Limb (tissue), 2 donors: ENCODE data around the gene MMP28.
A peak's percentile ranks its signal among the peaks of the same experiment; 100 is the strongest.
"Not testable (repeated sequence)": the region's sequence is repeated elsewhere in the genome, so short reads cannot be mapped to it uniquely, and the experiment has no call there.

Experiments
- DNase-seq, 2 donors: peaks; one replicate each; pipeline ENCODE4 v3.0.0-alpha.2; 2016; ENCODE audit errors: extremely low spot score in 2 of 2

Gene MMP28

GRCh38 chr17:35766489-35766877 lies 29.0 kb downstream of the MMP28 start:
- DNase-seq = no peak

DNA sequence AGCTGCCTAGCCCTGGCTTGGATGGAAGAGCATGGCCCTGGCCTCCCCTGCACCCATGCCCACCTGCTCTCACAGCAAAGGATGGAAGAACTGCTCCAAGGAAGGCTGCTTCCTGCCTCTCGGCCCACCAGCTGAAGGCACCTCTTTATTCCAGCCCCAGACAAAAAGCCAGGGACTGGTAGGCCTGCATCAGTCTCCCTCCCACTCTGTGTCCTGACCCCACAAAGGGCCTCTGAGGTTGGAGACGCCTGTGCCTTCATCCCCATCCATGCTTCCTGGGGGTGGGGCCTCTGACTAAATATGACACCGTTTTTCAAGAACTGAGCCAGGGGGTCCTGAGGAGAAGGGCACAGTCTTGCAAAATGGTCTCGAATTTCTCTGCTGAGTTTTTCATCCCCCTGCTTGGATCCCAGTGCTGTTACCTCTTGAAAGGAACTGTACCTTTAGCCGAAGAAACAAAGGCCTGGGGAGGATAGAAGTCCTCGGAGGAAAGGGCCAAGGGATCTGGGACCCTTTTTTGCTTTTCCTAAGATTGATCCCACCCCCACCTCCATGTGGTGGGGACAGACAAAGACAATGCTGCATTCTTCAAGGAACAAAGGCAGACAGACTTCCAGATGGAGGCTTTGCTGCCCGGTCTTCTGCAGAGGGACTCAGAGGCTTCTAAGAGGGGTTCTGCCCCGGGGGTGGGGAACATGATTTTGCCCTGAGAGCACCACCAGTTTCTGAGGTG lies 29.5 kb downstream of the MMP28 start:
- DNase-seq = no peak

- no peak for DNase-seq
Observed at GRCh38 chr17:35765086-35765710, 30.2 kb downstream of the MMP28 start.

- peak; percentile 84 to 93 for DNase-seq
Observed at GRCh38 chr17:35764123-35764991, 31.1 kb downstream of the MMP28 start.

DNA sequence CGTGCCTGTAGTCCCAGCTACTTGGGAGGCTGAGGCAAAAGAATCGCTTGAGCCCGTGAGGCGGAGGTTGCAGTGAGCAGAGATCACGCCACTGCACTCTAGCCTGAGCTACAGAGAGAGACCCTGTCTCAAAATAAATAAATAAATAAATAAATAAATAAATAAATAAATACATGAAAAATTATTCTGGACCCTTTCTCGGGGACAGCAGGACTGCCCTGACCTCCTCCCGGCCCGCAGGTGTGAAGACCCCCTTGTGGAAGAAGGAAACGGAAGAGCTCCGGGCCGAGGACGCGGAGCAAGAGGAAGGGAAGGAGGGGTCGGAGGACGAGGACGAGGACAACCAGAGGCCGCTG lies 31.7 kb downstream of the MMP28 start:
- DNase-seq = no peak

- no peak for DNase-seq
Observed at GRCh38 chr17:35761601-35762000, 33.8 kb downstream of the MMP28 start.

DNA sequence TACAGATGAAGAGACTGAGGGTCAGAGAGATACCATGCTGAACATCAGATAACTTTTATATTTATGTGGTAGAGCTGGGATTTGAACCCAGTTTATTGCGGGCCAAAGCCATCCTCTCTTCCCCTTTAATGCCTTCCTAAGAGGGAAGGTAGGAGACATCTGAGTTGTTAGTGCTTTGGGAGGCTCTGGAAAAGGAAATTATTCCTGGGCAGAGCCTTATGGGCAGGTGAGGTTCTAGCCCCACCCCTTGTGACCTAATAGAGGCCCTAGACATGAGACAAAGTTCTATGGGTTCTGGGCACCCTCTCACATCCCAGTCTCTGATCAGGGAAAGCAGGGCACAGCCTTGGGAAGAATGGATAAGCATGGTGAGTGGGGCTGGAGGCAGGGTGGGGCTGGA lies 34.9 kb downstream of the MMP28 start, which contains the start of gene C17orf50:
C17orf50 (plus strand) TSS at position 301 of the 400 bp plus-strand sequence; CDS start at position 356, 55 bp downstream.
- DNase-seq = no peak

GRCh38 chr17:35757243-35757642 lies 38.2 kb downstream of the MMP28 start:
- DNase-seq = no peak

DNA sequence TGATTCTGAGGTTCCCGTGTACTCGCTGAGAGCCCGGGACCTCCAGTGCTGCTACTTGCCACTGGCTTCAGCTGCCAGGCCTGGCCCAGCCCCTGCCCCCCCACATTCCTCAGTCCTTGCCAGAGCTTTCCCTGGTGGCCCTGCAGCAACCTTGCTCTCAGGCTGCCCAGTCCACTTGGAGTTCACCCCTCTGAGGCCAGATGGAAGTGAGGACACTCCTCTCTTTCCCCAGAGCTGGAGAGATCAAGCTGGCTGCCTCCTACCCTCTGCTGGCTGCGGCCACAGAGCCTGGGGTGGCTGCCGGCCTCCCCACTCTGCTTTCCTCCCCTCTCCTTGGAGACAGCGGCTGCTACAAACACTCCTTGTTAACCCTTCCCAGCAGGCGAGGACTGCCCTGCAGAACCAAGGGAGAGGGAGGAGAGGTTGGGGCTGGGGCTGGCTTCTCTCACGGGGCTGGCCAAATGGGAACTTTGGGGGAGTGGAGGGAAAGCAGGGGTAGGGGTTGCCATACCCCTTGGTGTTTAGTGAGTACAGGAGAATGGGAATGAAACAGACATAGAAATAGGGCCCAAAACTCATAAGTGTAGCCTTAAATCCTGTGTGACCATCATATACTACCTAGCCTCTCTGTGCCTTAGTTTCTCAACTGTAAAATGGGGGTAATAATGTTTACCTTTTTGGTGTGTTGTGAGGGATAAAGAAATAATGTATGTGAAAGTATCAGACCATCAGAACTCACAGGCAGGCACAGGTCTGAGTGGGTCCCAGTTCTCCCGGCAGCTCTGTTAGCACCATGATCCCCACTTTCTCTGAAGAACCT lies 42.3 kb downstream of the MMP28 start, which contains the start of gene GAS2L2:
GAS2L2 (minus strand) TSS at position 295 of the 820 bp plus-strand sequence. CDS start 389 bp downstream, outside the sequence.
- DNase-seq = no peak

- no peak for DNase-seq
Observed at GRCh38 chr17:35752471-35752870, 43.0 kb downstream of the MMP28 start.

DNA sequence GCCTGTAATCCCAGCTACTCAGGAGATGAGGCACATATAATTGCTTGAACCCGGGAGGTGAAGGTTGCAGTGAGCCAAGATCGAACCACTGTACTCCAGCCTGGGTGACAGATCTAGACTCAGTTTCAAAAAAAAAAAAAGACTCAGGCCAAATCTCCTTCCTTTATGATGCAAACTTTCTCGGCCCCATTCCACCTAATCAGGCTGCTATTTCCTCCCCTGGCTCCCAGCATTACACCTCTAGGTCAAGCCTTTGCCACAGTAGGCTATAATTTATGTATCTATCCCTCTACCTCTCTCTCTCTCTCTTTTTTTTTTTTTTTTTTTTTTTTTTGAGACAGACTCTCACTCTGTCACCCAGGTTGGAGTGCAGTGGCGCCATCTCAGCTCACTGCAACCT lies 43.9 kb downstream of the MMP28 start:
- DNase-seq = not testable (repeated sequence)

DNA sequence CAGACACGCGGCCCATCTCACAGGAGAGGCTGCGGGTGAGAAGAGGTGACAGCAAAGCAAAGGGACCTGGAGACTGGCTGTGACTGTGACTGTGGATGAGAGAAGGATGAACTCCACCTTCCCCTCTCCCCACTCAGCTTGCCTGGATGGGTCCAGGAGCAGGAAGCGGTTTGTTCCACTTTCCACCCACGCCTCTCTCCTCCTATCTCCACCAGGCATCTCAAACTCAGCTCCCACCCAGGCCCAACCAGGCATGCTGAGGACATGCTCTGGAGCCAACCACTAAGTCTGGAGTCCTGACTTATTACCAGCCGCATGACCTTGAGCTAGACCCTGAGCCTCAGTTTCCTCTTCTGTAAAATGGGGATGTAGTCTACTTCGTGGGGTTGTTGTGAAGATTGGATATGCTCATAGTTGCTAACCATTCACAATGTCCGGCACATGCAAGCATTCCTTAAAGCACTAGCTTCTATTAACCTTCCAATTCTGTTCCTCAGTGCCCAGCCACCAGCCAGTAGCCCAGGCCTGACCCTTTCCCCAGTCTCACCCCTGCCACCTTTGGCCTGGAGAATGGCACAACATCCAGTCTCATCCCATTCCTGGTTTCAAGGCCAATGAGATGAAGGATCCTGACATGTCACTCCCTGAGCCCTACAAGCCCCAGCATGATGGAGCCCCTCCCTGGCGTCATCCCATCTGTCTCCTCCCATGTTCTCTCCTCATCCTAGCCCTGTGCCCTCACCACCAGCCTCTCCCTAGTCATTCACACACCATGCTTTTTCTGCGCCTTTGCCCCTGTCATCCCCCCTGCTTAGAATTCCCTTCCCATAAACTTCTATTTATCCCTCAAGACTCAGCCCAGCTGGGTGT lies 44.7 kb downstream of the MMP28 start:
- no peak for DNase-seq

DNA sequence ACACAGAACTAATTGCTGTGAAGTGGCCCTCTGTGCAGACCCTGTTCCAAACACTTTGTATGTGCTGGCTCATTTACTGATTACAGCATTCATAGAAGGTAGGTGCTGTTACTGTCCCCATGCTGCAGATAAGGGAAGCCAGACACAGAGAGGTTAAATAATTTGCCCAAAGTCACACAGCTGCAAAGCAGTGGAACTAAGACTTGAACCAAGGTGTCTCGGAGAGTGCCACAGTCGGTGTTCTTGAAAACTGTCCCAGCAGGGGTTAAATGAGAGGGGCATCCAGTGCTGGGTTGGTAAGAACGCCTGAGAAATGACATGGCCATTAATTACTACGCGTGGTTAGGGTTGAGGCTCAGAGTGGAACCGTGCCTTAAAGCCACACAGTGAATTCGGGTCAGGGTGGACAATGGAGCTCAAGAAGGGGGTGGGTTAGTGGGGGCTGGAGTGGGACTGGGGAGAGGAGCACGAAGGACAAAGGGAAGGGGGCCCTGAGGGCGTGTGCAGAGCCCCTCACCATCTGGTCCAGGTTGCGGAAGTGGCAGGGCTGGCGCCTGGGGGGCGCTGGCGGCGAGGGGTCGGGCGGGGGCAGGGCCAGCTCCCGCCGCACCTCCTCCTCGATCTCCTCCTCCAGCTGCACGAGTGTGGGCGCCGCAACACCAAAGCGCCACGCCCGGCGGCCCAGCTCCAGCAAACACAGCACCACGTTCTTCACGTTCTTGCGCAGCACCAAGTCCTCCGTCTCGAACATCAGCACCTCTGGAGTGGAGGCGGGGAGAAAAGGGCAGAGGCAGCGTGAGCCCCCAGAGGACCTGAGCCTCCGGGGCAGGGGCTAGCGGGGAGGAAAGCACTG lies 45.7 kb downstream of the MMP28 start:
- no peak for DNase-seq

- DNase-seq = no peak
Observed at GRCh38 chr17:35748979-35749378, 46.5 kb downstream of the MMP28 start.

GRCh38 chr17:35748341-35748841 lies 47.0 kb downstream of the MMP28 start:
- no peak for DNase-seq

GRCh38 chr17:35747540-35748017 lies 47.9 kb downstream of the MMP28 start:
- DNase-seq = peak; percentile 77 to 84

DNA sequence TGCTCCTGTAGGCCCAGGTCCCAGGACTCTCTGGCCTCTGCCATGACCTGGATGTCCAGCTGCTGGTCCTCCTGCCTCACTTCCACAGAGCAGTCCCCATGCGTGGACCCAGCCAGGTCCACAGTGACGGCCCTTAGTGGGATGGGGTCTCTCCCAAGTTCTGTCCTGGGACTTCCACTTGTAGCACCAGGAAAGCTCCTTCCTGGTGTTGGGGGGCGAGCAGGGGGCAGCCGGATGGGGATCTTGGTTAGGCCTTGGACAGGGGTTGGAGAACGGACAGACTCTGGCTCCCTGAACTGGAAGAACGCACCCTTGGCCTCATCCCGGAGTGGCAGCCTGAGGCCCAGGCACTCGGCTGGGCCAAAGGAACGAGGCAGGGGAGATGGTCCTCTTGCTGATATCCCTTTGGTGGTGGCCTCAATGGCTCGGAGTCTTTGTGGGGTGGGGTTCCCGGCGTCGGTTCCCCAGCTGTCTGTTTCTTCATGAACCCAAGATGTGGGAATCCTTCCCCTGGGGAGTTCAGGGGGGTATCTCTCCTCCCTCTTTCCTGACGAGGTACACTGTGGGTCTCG lies 49.6 kb downstream of the MMP28 start:
- DNase-seq = no peak

GRCh38 chr17:35745246-35745645 lies 50.2 kb downstream of the MMP28 start:
- DNase-seq = no peak

DNA sequence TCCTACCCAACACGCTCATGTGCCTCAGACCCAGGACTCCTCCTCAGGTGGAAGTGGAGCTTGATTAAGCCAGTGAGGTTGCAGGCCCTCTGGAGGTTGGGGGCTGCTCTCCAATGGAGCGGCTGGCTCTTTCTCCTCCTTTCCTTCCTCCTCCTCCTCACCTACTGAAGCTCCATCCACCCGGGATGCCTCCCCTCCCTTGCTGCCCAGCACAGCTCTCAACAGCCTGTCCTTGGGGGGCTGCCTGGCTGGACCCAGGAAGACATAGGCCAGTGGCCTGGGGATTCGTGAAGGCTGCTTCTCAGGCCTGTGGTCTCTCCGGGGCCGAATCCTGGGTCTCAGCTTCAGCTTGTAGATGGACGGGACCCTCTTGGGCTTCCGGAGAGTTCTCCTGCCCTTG lies 50.6 kb downstream of the MMP28 start:
- no peak for DNase-seq
